ENCODE results near the gene GAS7.

Gene GAS7

DNA sequence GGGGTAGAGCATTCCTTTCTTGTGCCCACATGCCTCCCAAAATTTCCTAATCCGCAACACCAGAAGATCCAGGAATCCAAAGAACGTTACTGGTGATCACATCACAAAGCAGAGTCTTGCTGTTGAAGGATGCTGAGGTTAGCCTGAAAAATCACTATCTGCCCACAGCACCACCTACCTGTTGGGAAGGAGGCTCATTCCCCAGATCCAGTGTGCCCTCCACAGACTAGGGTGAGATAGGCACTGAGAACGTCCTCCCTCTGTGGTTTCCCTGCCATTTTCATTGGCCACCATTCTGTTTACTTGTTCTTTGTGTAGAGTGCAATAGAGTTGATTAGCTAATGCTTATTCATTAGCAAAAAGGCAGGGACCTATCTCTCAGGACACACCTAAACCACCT, 323.7 kb downstream of the GAS7 start:
- no peak for DNase-seq

GRCh38 chr17:9872852-9873251, 325.6 kb downstream of the GAS7 start:
- no peak for DNase-seq

GRCh38 chr17:9868552-9868951, 329.9 kb downstream of the GAS7 start:
- no peak for DNase-seq

DNA sequence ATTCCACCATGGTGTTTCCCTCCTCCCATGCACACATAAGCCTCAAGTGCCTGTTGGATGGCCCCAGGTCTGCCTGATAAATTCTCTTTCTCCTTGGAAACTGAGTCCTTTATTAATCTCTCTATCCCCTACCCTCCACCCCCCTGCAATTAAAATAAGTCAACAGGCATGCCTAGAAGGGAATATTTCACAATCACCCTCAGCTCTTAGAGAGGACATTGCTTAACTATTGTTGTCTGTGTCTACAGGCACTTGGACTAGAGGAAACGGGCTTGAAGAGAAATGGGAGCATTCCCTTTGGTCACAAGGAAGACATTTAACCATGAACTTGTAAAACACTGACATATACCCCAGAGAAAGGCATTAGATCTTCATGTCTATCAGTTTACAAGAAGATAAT, 332.8 kb downstream of the GAS7 start:
- no peak for DNase-seq

GRCh38 chr17:9862949-9863348, 335.5 kb downstream of the GAS7 start:
- no peak for DNase-seq

DNA sequence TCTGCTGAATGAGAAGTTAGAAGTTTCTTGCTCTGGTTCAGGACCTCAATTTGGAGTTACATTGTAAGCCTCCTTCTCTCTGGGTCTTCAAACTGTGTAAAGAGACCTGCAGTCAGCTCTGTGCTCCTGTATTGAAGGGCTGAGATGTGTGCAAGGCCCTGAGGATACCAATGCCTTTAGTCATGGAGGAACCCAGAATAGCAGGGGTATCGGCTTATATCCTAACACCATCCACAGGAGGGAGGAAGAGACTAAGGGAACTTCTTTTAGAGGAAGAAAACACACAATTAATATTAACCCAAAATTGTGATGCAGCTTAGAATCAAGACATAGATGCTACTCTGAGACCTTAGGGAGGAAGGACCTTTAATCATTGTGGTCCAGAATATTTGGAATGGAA, 336.2 kb downstream of the GAS7 start:
- no peak for DNase-seq

- no peak for DNase-seq
Observed at GRCh38 chr17:9860851-9861250, 337.6 kb downstream of the GAS7 start.

Measured in activated CD4-positive, alpha-beta T cell treated with anti-CD3 and anti-CD28 coated beads, Interleukin-2, Interleukin-6, amounts not matched to agents 100 ng/mL and 50 ng/mL, durations not matched to agents 16 hours and 8 hours (primary cell).